Right renal pelvis (tissue), 4 donors: Measurements from ENCODE around the gene ZNF330. TPM values are rescaled to one million over a fixed set of nuclear protein-coding genes. Genes with fewer than 3 reads are reported as not detected.
A peak's percentile ranks its signal among the peaks of the same experiment; 100 is the strongest.
"Not testable (repeated sequence)": the region's sequence is repeated elsewhere in the genome, so short reads cannot be mapped to it uniquely, and the experiment has no call there.

Experiments used
- DNase-seq, 4 donors: peaks; one replicate each; pipeline ENCODE4 v3.0.0-alpha.2; 2013; ENCODE audit warnings: low read depth in 4 of 4, low spot score in 3 of 4, missing footprints in 1 of 4
- polyA plus RNA-seq, 4 donors: library from polyadenylated mRNA; unstranded; fragments of 120-200 nt; gene quantifications; one replicate each; pipeline ENCODE4 v1.2.1, GENCODE V29; 2013; ENCODE audit not compliant: insufficient read length in 4 of 4

The ZNF330 gene
- 10 to 100 TPM; 51.1 to 62.3 (median 57.7) TPM for polyA plus RNA-seq

- peak; percentile 84 to 92 (median 86) for DNase-seq
These were observed at the start of gene ZNF330 for GRCh38 chr4:141220691-141221659. Gene ZNF330 (plus strand): TSS chr4:141220895. CDS start chr4:141222372, 1,477 bp downstream.

GRCh38 chr4:141174457-141174856 lies 46.2 kb upstream of the ZNF330 start:
- no peak for DNase-seq

GRCh38 chr4:141177171-141177570 lies 43.5 kb upstream of the ZNF330 start:
- DNase-seq: no peak

GRCh38 chr4:141179474-141180373 lies 41.0 kb upstream of the ZNF330 start:
- no peak for DNase-seq

GRCh38 chr4:141180991-141181761 lies 39.5 kb upstream of the ZNF330 start:
- DNase-seq: no peak

- not testable (repeated sequence) for DNase-seq
These were observed 37.2 kb upstream of the ZNF330 start for GRCh38 chr4:141183491-141183890.

GRCh38 chr4:141192564-141192963 lies 28.1 kb upstream of the ZNF330 start:
- DNase-seq: no peak

- DNase-seq: no peak
These were observed 27.1 kb upstream of the ZNF330 start for GRCh38 chr4:141193516-141194034.

- no peak for DNase-seq
These were observed 25.5 kb upstream of the ZNF330 start for GRCh38 chr4:141195095-141195707.

- DNase-seq: no peak
These were observed 24.3 kb upstream of the ZNF330 start for GRCh38 chr4:141196227-141196933.

- DNase-seq: no peak
These were observed 12.7 kb upstream of the ZNF330 start for GRCh38 chr4:141207961-141208360.

- DNase-seq: no peak
These were observed 10.5 kb upstream of the ZNF330 start for GRCh38 chr4:141210168-141210567.

- DNase-seq: no peak
These were observed 7.1 kb upstream of the ZNF330 start for GRCh38 chr4:141213550-141213991.

GRCh38 chr4:141215030-141215429 lies 5.7 kb upstream of the ZNF330 start:
- DNase-seq: no peak

- no peak for DNase-seq
These were observed 4.5 kb upstream of the ZNF330 start for GRCh38 chr4:141216002-141216761.

- no peak for DNase-seq
These were observed 424 bp upstream of the ZNF330 start for GRCh38 chr4:141220271-141220670.

- no peak for DNase-seq
These were observed 2.7 kb downstream of the ZNF330 start for GRCh38 chr4:141223418-141223817.

GRCh38 chr4:141227280-141227679 lies 6.6 kb downstream of the ZNF330 start:
- not testable (repeated sequence) for DNase-seq
